ENCODE results near the gene SMARCE1. TPM values are rescaled to one million over a fixed set of nuclear protein-coding genes. Genes with fewer than 3 reads are reported as not detected.

SMARCE1 gene
- total RNA-seq, 2 experiments from 2014 or later, result 65.4 to 68.6 TPM

DNA sequence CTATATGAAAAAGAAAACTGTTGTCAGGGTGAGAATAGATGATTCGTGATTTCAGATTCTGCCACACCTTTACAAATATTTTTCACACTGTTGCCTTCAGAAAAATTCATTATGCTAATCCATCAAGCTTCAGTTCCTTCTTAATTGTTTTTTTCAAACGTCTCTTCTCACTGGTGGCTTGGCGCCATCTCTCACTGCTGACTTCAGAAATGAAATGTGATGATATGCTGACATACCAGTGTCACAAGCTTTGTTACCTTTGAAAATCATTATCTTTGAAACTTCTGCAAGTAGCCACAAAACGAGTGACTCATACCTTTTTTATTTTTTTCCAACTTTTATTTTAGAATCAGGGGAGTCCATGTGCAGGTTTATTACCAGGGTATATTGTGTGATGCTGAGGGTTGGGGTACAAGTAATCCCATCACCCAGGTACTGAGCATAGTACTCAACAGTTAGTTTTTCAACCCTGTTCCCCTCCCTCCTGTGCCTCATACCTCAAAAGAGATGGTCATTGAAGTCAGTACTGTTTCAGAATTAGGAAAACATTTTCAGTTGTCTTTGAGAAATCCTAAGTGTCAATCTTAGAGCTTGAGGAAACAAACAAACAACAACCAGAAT, 31.4 kb upstream of the SMARCE1 start:
- Mint-ChIP-seq H3K4me1 (ENCODE audit: low read depth) (no peaks in the 10 kb centered on the region), H3K36me3 (ENCODE audit: low read depth) (no peaks in the 10 kb centered on the region), H3K27me3 (peaks cover 70% of the 10 kb centered on the region), H3K4me3 (no peak overlapping the region), H3K9me3 (no peaks in the 10 kb centered on the region), H3K27ac (no peak overlapping the region)
- no peak overlapping the region for H3K4me3 ChIP-seq (ENCODE audit: low read length)
- no peaks in the 10 kb centered on the region for H3K36me3 ChIP-seq (ENCODE audit: insufficient read depth, low read length)
- peak in 1 of 14 experiments; percentile 10 for DNase-seq
- intact Hi-C loops (cut with DNase I, micrococcal nuclease), result no loop called here
- H3K4me1 ChIP-seq (ENCODE audit: insufficient read depth, low read length), result no peaks in the 10 kb centered on the region
- H3K9me3 ChIP-seq (ENCODE audit: control insufficient read depth in 1 of 2, insufficient read depth in 1 of 2, low read length in 2 of 2), result no peaks in the 10 kb centered on the region
- CTCF ChIA-PET, result no interaction called here
- TF ChIP-seq, protein P1, sequence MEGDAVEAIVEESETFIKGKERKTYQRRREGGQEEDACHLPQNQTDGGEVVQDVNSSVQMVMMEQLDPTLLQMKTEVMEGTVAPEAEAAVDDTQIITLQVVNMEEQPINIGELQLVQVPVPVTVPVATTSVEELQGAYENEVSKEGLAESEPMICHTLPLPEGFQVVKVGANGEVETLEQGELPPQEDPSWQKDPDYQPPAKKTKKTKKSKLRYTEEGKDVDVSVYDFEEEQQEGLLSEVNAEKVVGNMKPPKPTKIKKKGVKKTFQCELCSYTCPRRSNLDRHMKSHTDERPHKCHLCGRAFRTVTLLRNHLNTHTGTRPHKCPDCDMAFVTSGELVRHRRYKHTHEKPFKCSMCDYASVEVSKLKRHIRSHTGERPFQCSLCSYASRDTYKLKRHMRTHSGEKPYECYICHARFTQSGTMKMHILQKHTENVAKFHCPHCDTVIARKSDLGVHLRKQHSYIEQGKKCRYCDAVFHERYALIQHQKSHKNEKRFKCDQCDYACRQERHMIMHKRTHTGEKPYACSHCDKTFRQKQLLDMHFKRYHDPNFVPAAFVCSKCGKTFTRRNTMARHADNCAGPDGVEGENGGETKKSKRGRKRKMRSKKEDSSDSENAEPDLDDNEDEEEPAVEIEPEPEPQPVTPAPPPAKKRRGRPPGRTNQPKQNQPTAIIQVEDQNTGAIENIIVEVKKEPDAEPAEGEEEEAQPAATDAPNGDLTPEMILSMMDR (IDR thresholded peaks at IDR 0.05), result no peak
- POLR2A ChIA-PET, result no interaction called here
- peak; percentile 26 for ATAC-seq (ENCODE audit: poor library complexity)
- H3K27me3 ChIP-seq (ENCODE audit: control insufficient read depth in 1 of 2, insufficient read depth in 2 of 2, low read length in 2 of 2), result peaks cover 4 to 14% of the 10 kb centered on the region in 2 experiments
- H3K27ac ChIP-seq (ENCODE audit: low read depth in 1 of 2, low read length in 2 of 2), result no peak overlapping the region

- Histone ChIP-seq H3K36me3 (ENCODE audit: insufficient read depth, low read length) (no peaks in the 10 kb centered on the region), H3K4me3 (ENCODE audit: low read length) (no peak overlapping the region), H3K9me3 (ENCODE audit: control insufficient read depth in 1 of 2, insufficient read depth in 1 of 2, low read length in 2 of 2) (no peaks in the 10 kb centered on the region), H3K27ac (ENCODE audit: low read depth in 1 of 2, low read length in 2 of 2) (no peak overlapping the region), H3K4me1 (ENCODE audit: insufficient read depth, low read length) (no peaks in the 10 kb centered on the region), H3K27me3 (ENCODE audit: control insufficient read depth in 1 of 2, insufficient read depth in 2 of 2, low read length in 2 of 2) (peaks cover 4 to 12% of the 10 kb centered on the region in 2 experiments)
- DNase-seq (no peak), ATAC-seq (ENCODE audit: poor library complexity) (no peak)
- POLR2A ChIA-PET, result no interaction called here
- TF ChIP-seq, protein P1 (IDR thresholded peaks at IDR 0.05), result no peak
- intact Hi-C loops (cut with DNase I, micrococcal nuclease), result no loop called here
- Mint-ChIP-seq H3K4me3 (no peak overlapping the region), H3K4me1 (ENCODE audit: low read depth) (no peaks in the 10 kb centered on the region), H3K9me3 (no peaks in the 10 kb centered on the region), H3K27me3 (peaks cover 54% of the 10 kb centered on the region), H3K36me3 (ENCODE audit: low read depth) (no peaks in the 10 kb centered on the region), H3K27ac (no peak overlapping the region)
- CTCF ChIA-PET, result no interaction called here
These were observed 28.3 kb upstream of the SMARCE1 start for GRCh38 chr17:40675905-40676304.

DNA sequence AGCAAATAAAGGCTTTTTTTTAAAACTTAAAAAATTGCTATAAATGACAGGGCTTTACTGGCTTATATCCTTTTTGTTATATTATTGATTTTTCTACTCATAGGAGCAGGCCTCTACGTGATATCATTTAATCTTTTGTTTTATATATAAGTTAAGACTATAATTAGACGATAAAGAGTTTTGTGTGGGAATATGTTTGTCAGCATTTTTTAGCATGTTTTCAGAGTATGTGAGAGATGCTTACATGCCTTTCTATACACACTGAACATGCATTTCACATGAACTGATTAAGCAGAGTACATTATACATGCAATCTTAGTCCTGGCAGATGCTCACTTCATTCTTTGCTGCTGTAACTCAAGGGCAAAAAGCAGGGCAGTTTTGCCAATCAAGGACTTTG, 25.0 kb upstream of the SMARCE1 start:
- POLR2A ChIA-PET, result no interaction called here
- TF ChIP-seq, protein P1 (IDR thresholded peaks at IDR 0.05), result no peak
- no peaks in the 10 kb centered on the region for H3K4me1 ChIP-seq (ENCODE audit: insufficient read depth, low read length)
- ATAC-seq (ENCODE audit: poor library complexity) (no peak), DNase-seq (no peak)
- Mint-ChIP-seq H3K27ac (no peak overlapping the region), H3K36me3 (ENCODE audit: low read depth) (no peaks in the 10 kb centered on the region), H3K27me3 (peaks cover 29% of the 10 kb centered on the region), H3K4me1 (ENCODE audit: low read depth) (no peaks in the 10 kb centered on the region), H3K4me3 (no peak overlapping the region), H3K9me3 (no peaks in the 10 kb centered on the region)
- CTCF ChIA-PET, result no interaction called here
- H3K4me3 ChIP-seq (ENCODE audit: low read length), result no peak overlapping the region
- H3K36me3 ChIP-seq (ENCODE audit: insufficient read depth, low read length), result no peaks in the 10 kb centered on the region
- intact Hi-C loops (cut with DNase I, micrococcal nuclease), result no loop called here
- H3K9me3 ChIP-seq (ENCODE audit: control insufficient read depth in 1 of 2, insufficient read depth in 1 of 2, low read length in 2 of 2), result no peaks in the 10 kb centered on the region
- no peak overlapping the region for H3K27ac ChIP-seq (ENCODE audit: low read depth in 1 of 2, low read length in 2 of 2)
- H3K27me3 ChIP-seq (ENCODE audit: control insufficient read depth in 1 of 2, insufficient read depth in 2 of 2, low read length in 2 of 2), result peaks cover 4 to 9% of the 10 kb centered on the region in 2 experiments
